ENCODE measurements around the gene IL4I1.

The IL4I1 gene

GRCh38 chr19:49872245-49873128, 24.2 kb downstream of the IL4I1 start:
- peaks cover 17% of the 10 kb centered on the region for H3K4me1 ChIP-seq
- H3K27me3 ChIP-seq, result no peaks in the 10 kb centered on the region
- no peak for DNase-seq
- no peak for TF ChIP-seq CTCF (IDR thresholded peaks at IDR 0.05; ENCODE audit: low read depth, low read length)
- no peaks in the 10 kb centered on the region for H3K9me3 ChIP-seq
- H3K36me3 ChIP-seq, result 0 out of 2 replicates have a peak, but pooled peaks cover 2% of the 10 kb centered on the region
- no peak overlapping the region for H3K4me3 ChIP-seq (ENCODE audit: low read depth, low read length)

GRCh38 chr19:49871349-49871985, 25.2 kb downstream of the IL4I1 start:
- no peaks in the 10 kb centered on the region for H3K27me3 ChIP-seq
- peaks cover 19% of the 10 kb centered on the region for H3K4me1 ChIP-seq
- TF ChIP-seq CTCF (IDR thresholded peaks at IDR 0.05; ENCODE audit: low read depth, low read length), result no peak
- no peak overlapping the region for H3K4me3 ChIP-seq (ENCODE audit: low read depth, low read length)
- no peaks in the 10 kb centered on the region for H3K9me3 ChIP-seq
- H3K36me3 ChIP-seq, result peaks cover 2% of the 10 kb centered on the region; the same call in 1 of the 2 replicates
- DNase-seq, result no peak

DNA sequence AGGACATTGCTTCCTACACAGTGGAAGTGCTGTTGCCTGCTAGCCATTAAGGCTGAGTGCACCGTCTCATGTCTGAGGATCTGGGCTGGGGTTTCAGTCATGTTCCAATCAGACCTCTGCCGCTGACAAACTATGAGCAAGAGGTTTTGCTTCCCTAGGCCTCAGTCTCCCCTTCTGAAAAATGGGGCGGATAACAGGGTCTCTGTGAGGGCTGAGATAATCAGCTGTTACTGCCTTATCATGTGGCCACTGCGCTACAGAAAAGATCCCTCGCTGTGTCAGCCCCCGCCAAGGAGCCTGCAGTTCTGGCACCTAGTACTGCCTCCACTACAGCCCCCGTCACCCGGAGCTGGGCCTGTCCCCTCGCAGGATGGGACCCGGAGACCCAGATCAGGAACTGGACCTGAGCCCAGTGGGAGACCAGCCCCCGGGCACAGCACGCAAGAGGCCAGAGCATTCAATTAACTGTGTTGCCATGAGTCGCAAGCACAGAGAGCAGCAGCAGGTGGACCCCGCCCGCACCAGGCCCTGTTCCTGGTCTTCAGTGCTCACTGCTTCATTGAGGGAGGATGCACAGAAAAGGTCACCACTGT, 26.3 kb downstream of the IL4I1 start:
- H3K27me3 ChIP-seq, result no peaks in the 10 kb centered on the region
- no peak for TF ChIP-seq CTCF (IDR thresholded peaks at IDR 0.05; ENCODE audit: low read depth, low read length)
- H3K4me1 ChIP-seq, result peaks cover 27% of the 10 kb centered on the region
- peaks cover 8% of the 10 kb centered on the region for H3K36me3 ChIP-seq
- H3K9me3 ChIP-seq, result no peaks in the 10 kb centered on the region
- peak overlapping the region; percentile 57 for H3K4me3 ChIP-seq (ENCODE audit: low read depth, low read length)
- peak; percentile 61 for DNase-seq

GRCh38 chr19:49869484-49870308, 27.0 kb downstream of the IL4I1 start:
- DNase-seq, result peak; percentile 96
- no peaks in the 10 kb centered on the region for H3K27me3 ChIP-seq
- H3K9me3 ChIP-seq, result no peaks in the 10 kb centered on the region
- TF ChIP-seq CTCF (IDR thresholded peaks at IDR 0.05; ENCODE audit: low read depth, low read length), result no peak
- H3K4me3 ChIP-seq (ENCODE audit: low read depth, low read length), result peak overlapping the region; percentile 57
- peaks cover 31% of the 10 kb centered on the region for H3K4me1 ChIP-seq
- H3K36me3 ChIP-seq, result peaks cover 12% of the 10 kb centered on the region

- Histone ChIP-seq H3K4me1 (peaks cover 31% of the 10 kb centered on the region), H3K9me3 (no peaks in the 10 kb centered on the region), H3K27me3 (no peaks in the 10 kb centered on the region), H3K36me3 (peaks cover 17% of the 10 kb centered on the region), H3K4me3 (ENCODE audit: low read depth, low read length) (peak overlapping the region; percentile 57)
- no peak for DNase-seq
- no peak for TF ChIP-seq CTCF (IDR thresholded peaks at IDR 0.05; ENCODE audit: low read depth, low read length)
These were observed 27.6 kb downstream of the IL4I1 start for GRCh38 chr19:49869009-49869483.

Data from BE2C (cell line).